PFSK-1 (cell line): Measurements from ENCODE around the gene BCAS3.

Experiments used
- FOXP2 ChIP-seq: optimal IDR thresholded peaks from 2 replicates; pipeline ENCODE3; 2011; ENCODE audit warnings: borderline replicate concordance, control low read depth, inconsistent platforms; ENCODE audit not compliant: insufficient read depth; ENCODE audit errors: extremely low read length, extremely low read depth
- POLR2AphosphoS5 ChIP-seq: IDR thresholded peaks from 2 replicates; pipeline ENCODE4 v1.6.1; 2012; ENCODE audit warnings: low read depth, mild to moderate bottlenecking, control low read depth, low read length, moderate library complexity
- REST ChIP-seq, 2 experiments: IDR thresholded peaks; 2 replicates each; pipeline versions ENCODE4 v1.6.1 to v1.8.0; 2011 to 2012; ENCODE audit warnings: low read depth in 2 of 2, low read length in 2 of 2, control low read depth in 1 of 2, inconsistent platforms in 1 of 2, mild to moderate bottlenecking in 1 of 2, moderate library complexity in 1 of 2; ENCODE audit not compliant: insufficient read depth in 1 of 2
- SIN3A ChIP-seq: IDR thresholded peaks from 2 replicates; pipeline ENCODE4 v1.6.1; 2012; ENCODE audit warnings: mild to moderate bottlenecking, low read length, moderate library complexity, borderline replicate concordance; ENCODE audit not compliant: insufficient read depth
- TAF1 ChIP-seq: IDR thresholded peaks from 2 replicates; pipeline ENCODE4 v1.6.1; 2012; ENCODE audit warnings: low read length, control low read depth, borderline replicate concordance; ENCODE audit not compliant: insufficient read depth

BCAS3 gene

DNA sequence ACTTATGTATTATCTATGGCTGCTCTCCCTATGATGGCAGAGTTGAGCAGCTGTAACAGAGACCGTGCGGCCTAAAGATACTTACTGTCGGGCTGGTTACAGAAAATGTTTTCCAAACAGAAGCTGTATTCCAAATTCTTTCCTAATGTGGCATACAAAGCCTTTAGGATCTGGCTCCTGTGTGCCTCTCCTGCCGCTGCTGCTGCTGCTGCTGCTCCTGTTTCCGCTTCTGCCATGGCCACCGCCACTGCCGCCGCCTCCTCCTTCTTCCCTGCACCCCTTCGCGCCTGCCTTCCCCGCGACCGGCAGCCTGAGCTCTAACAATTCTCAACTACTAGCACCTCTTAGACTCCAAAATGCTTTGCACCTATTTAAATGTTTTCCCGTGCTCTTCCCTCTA, 458.1 kb downstream of the BCAS3 start:
- TF ChIP-seq SIN3A (no peak), TAF1 (no peak), FOXP2 (no peak), POLR2AphosphoS5 (no peak), REST (IDR thresholded peaks at IDR 0.05; ENCODE audit: insufficient read depth in 1 of 2, low read depth in 2 of 2, low read length in 2 of 2) (no peak)

DNA sequence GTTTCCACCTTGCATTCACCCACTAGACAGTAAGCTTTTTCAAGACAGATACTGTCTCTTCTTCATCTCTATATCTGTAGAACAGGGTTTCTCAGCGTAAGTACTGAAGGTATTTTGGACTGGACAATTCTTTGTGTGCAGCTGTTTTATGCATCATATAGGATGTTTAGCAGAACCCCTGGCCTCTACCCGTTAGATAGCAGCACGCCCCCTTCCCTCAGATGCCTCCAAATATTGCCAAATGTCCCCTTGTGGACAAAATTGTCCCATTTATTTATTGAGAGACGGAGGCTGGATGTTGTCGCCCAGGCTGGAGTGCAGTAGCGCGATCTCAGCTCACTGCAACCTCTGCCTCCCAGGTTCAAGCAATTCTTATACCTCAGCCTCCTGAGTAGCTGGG, 458.6 kb downstream of the BCAS3 start:
- TF ChIP-seq REST (IDR thresholded peaks at IDR 0.05; ENCODE audit: insufficient read depth in 1 of 2, low read depth in 2 of 2, low read length in 2 of 2): no peak
- TF ChIP-seq TAF1: no peak
- no peak for TF ChIP-seq SIN3A
- no peak for TF ChIP-seq FOXP2

DNA sequence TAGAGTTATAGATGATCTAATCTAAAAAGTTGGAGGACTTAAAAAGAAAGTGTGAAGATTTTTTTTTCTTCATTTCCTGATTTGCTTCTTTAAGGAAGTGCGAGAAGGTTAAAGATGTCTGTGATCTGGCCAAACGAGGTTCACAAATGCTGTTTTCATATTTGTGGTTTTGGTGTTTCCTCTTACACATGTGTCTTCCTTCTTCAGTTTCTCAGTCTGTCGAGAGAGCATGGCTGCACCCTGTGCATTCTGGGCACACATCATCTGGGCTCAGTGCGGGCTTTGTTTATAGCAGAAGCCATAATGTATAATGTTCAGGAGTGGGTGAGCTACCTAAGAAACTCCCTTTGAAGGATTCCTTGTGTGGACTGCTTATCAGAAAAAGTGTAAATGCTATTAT, 461.6 kb downstream of the BCAS3 start:
- TF ChIP-seq FOXP2 (no peak), TAF1 (no peak), REST (IDR thresholded peaks at IDR 0.05; ENCODE audit: insufficient read depth in 1 of 2, low read depth in 2 of 2, low read length in 2 of 2) (no peak), SIN3A (no peak), POLR2AphosphoS5 (no peak)

- TF ChIP-seq FOXP2 (no peak), POLR2AphosphoS5 (no peak), REST (IDR thresholded peaks at IDR 0.05; ENCODE audit: insufficient read depth in 1 of 2, low read depth in 2 of 2, low read length in 2 of 2) (no peak), SIN3A (no peak), TAF1 (no peak)
Observed at GRCh38 chr17:61140081-61140786, 462.6 kb downstream of the BCAS3 start.
